ENCODE results near the gene GSTO1. TPM values are rescaled to one million over a fixed set of nuclear protein-coding genes. Genes with fewer than 3 reads are reported as not detected.

Gene GSTO1
- total and polyA plus RNA-seq, 9 of the 15 experiments (the other 6 are each of a cell fraction or from before 2014, with no cell fraction given): 136 to 592 (median 237) TPM

DNA sequence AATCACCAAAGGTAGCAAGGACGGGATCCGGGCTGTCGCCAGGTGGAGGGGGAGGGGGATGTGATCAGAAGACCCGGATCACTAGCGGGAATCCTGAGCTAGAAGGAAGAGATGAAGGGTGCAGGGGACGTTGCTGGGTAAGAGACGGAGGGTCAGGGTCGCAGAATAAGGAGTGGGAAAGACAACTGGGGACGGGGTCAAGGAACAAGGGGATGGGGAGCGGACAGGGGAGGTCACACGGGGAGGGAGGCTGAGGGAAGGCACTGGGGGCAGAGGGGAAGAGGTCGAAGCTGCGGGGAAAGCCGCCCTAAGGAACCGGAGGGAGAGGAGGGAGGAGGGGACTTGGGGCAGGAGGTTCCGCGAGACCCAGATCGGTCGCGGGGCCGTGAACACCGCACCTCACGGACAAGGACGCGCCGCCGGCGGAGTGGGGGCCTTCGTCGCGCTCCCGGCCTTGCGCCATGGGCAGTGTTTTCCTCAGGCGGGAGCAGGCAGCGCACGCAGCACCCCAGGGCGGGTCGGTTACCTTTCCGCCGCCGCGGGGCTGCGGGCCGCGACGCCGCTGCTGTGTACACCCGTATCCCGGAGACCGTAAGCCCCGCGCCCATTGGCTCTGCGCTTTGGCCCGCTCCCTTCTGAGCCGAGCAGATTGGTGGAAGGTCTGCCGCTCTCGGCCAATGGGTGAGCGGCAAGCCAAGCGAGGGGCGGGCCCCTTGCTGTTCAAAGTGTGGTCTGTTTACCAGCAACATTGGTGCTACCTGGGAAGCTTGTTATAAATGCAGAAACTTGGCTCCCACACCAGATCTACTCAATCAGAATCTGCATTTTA, 22.7 kb upstream of the GSTO1 start, which contains the start of gene CFAP43 (continued):
- TF ChIP-seq, protein P1, sequence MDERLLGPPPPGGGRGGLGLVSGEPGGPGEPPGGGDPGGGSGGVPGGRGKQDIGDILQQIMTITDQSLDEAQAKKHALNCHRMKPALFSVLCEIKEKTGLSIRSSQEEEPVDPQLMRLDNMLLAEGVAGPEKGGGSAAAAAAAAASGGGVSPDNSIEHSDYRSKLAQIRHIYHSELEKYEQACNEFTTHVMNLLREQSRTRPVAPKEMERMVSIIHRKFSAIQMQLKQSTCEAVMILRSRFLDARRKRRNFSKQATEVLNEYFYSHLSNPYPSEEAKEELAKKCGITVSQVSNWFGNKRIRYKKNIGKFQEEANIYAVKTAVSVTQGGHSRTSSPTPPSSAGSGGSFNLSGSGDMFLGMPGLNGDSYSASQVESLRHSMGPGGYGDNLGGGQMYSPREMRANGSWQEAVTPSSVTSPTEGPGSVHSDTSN (CRISPR knock-in tag; IDR thresholded peaks at IDR 0.05; ENCODE audit: low read depth): no peak
- TF ChIP-seq, protein P1 (tag; conservative IDR thresholded peaks at IDR 0.05; ENCODE audit: low read depth): no peak
- TF ChIP-seq RNF2 (IDR thresholded peaks at IDR 0.05): no peak
- no peak for TF ChIP-seq SNIP1 (IDR thresholded peaks at IDR 0.05; ENCODE audit: low read depth)
- TF ChIP-seq, protein P2, sequence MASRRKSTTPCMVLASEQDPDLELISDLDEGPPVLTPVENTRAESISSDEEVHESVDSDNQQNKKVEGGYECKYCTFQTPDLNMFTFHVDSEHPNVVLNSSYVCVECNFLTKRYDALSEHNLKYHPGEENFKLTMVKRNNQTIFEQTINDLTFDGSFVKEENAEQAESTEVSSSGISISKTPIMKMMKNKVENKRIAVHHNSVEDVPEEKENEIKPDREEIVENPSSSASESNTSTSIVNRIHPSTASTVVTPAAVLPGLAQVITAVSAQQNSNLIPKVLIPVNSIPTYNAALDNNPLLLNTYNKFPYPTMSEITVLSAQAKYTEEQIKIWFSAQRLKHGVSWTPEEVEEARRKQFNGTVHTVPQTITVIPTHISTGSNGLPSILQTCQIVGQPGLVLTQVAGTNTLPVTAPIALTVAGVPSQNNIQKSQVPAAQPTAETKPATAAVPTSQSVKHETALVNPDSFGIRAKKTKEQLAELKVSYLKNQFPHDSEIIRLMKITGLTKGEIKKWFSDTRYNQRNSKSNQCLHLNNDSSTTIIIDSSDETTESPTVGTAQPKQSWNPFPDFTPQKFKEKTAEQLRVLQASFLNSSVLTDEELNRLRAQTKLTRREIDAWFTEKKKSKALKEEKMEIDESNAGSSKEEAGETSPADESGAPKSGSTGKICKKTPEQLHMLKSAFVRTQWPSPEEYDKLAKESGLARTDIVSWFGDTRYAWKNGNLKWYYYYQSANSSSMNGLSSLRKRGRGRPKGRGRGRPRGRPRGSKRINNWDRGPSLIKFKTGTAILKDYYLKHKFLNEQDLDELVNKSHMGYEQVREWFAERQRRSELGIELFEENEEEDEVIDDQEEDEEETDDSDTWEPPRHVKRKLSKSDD (conservative IDR thresholded peaks at IDR 0.05; ENCODE audit: low read length): no peak
- TF ChIP-seq RHOXF2B (CRISPR knock-in tag; conservative IDR thresholded peaks at IDR 0.05): no peak
- TF ChIP-seq, protein P3, sequence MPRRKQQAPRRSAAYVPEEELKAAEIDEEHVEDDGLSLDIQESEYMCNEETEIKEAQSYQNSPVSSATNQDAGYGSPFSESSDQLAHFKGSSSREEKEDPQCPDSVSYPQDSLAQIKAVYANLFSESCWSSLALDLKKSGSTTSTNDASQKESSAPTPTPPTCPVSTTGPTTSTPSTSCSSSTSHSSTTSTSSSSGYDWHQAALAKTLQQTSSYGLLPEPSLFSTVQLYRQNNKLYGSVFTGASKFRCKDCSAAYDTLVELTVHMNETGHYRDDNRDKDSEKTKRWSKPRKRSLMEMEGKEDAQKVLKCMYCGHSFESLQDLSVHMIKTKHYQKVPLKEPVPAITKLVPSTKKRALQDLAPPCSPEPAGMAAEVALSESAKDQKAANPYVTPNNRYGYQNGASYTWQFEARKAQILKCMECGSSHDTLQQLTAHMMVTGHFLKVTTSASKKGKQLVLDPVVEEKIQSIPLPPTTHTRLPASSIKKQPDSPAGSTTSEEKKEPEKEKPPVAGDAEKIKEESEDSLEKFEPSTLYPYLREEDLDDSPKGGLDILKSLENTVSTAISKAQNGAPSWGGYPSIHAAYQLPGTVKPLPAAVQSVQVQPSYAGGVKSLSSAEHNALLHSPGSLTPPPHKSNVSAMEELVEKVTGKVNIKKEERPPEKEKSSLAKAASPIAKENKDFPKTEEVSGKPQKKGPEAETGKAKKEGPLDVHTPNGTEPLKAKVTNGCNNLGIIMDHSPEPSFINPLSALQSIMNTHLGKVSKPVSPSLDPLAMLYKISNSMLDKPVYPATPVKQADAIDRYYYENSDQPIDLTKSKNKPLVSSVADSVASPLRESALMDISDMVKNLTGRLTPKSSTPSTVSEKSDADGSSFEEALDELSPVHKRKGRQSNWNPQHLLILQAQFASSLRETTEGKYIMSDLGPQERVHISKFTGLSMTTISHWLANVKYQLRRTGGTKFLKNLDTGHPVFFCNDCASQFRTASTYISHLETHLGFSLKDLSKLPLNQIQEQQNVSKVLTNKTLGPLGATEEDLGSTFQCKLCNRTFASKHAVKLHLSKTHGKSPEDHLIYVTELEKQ (CRISPR knock-in tag; IDR thresholded peaks at IDR 0.05): no peak
- TF ChIP-seq, protein P4, sequence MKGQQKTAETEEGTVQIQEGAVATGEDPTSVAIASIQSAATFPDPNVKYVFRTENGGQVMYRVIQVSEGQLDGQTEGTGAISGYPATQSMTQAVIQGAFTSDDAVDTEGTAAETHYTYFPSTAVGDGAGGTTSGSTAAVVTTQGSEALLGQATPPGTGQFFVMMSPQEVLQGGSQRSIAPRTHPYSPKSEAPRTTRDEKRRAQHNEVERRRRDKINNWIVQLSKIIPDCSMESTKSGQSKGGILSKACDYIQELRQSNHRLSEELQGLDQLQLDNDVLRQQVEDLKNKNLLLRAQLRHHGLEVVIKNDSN (CRISPR knock-in tag; IDR thresholded peaks at IDR 0.05): no peak
- TF ChIP-seq, protein P5, sequence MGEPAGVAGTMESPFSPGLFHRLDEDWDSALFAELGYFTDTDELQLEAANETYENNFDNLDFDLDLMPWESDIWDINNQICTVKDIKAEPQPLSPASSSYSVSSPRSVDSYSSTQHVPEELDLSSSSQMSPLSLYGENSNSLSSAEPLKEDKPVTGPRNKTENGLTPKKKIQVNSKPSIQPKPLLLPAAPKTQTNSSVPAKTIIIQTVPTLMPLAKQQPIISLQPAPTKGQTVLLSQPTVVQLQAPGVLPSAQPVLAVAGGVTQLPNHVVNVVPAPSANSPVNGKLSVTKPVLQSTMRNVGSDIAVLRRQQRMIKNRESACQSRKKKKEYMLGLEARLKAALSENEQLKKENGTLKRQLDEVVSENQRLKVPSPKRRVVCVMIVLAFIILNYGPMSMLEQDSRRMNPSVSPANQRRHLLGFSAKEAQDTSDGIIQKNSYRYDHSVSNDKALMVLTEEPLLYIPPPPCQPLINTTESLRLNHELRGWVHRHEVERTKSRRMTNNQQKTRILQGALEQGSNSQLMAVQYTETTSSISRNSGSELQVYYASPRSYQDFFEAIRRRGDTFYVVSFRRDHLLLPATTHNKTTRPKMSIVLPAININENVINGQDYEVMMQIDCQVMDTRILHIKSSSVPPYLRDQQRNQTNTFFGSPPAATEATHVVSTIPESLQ (CRISPR knock-in tag; IDR thresholded peaks at IDR 0.05): no peak
- TF ChIP-seq ZNF561 (CRISPR knock-in tag; conservative IDR thresholded peaks at IDR 0.05): no peak
- TF ChIP-seq, protein P6, sequence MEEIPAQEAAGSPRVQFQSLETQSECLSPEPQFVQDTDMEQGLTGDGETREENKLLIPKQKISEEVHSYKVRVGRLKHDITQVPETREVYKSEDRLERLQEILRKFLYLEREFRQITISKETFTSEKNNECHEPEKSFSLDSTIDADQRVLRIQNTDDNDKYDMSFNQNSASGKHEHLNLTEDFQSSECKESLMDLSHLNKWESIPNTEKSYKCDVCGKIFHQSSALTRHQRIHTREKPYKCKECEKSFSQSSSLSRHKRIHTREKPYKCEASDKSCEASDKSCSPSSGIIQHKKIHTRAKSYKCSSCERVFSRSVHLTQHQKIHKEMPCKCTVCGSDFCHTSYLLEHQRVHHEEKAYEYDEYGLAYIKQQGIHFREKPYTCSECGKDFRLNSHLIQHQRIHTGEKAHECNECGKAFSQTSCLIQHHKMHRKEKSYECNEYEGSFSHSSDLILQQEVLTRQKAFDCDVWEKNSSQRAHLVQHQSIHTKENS (CRISPR knock-in tag; IDR thresholded peaks at IDR 0.05): no peak
- TF ChIP-seq ZNF507 (tag; conservative IDR thresholded peaks at IDR 0.05): no peak
- TF ChIP-seq ZNF408 (CRISPR knock-in tag; IDR thresholded peaks at IDR 0.05; ENCODE audit: low read depth): no peak
- TF ChIP-seq ILF3 (IDR thresholded peaks at IDR 0.05; ENCODE audit: borderline replicate concordance): no peak
